Mesothelial cell of epicardium (in vitro differentiated cells): ENCODE results near the gene TNS1. TPM values are rescaled to one million over a fixed set of nuclear protein-coding genes. Genes with fewer than 3 reads are reported as not detected.

Experiments
- DNase-seq, 2 experiments: peaks; one replicate each; pipeline ENCODE4 v3.0.0; 2021; ENCODE audit warnings: low spot score in 2 of 2; ENCODE audit not compliant: unreplicated experiment in 2 of 2
- H3K27ac Mint-ChIP-seq: 2 replicates; pipeline ENCODE4 v1.8.0; 2021; ENCODE audit warnings: mixed read lengths
- H3K27me3 Mint-ChIP-seq: 2 replicates; pipeline ENCODE4 v1.8.0; 2021; ENCODE audit warnings: low read depth, mixed read lengths
- H3K36me3 Mint-ChIP-seq: 2 replicates; pipeline ENCODE4 v1.8.0; 2021; ENCODE audit warnings: mixed read lengths
- H3K4me1 Mint-ChIP-seq: 2 replicates; pipeline ENCODE4 v1.8.0; 2021; ENCODE audit warnings: mixed read lengths
- H3K4me3 Mint-ChIP-seq: 2 replicates; pipeline ENCODE4 v1.8.0; 2021; ENCODE audit warnings: mild to moderate bottlenecking, moderate library complexity, mixed read lengths
- H3K9me3 Mint-ChIP-seq: 2 replicates; pipeline ENCODE4 v1.8.0; 2021; ENCODE audit warnings: mixed read lengths
- total RNA-seq: library from RNA; stranded (reverse); gene quantifications from 3 replicates; pipeline ENCODE4 v1.2.1, GENCODE V29; 2021
- TF ChIP-seq, protein P1 (sequence below): fragments of 200-600 bp; sonication (generic); IDR thresholded peaks from one replicate; pipeline ENCODE4 v1.5.0; 2021; ENCODE audit warnings: antibody characterized with exemption; ENCODE audit not compliant: unreplicated experiment

The TNS1 gene
- total RNA-seq, 1 donor from 2014 or later, result 130 TPM

DNA sequence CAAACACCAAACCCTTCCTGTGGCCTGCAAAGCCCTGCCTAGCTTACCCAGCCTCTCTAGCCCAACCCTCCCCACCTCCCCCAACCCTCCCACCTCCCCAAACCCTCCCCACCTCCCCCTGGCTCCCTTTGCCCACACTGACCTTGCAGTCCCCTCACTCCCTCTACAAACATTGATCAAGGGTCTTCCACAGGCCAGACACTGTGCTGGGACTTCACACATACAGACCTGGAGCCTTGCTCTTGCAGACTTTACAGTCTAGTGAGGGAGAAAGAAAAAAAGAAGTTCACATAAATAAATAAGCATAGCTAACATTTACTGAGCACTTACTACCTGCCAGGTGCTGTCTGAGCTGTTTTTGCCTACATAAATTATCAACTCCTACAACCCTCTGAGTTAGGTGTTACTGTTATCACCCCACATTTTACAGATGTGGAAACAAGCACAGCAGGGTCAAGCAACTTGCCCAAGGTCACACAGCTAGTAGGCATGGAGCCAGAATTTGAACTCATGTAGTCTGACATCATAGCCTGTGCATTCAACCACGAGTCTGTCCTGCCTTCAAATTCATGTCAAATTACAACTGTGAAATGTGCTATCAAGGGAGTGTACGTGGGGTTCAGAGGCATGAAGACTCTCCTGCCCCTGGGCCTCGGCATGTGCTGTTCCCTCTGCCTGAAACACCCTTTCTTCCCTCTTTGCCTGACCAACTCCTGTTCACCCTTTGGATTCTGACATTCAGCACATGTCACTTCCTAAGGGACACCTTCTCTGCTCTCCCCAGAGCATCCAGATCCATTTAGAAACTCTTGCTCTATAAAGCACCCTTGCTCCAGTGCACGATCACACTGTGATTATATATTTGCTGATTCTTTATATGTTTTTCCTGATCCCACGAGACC is 209.9 kb downstream of the TNS1 start:
- no peak for DNase-seq
- H3K36me3 Mint-ChIP-seq, result no peaks in the 10 kb centered on the region
- H3K9me3 Mint-ChIP-seq, result no peaks in the 10 kb centered on the region
- TF ChIP-seq, protein P1, sequence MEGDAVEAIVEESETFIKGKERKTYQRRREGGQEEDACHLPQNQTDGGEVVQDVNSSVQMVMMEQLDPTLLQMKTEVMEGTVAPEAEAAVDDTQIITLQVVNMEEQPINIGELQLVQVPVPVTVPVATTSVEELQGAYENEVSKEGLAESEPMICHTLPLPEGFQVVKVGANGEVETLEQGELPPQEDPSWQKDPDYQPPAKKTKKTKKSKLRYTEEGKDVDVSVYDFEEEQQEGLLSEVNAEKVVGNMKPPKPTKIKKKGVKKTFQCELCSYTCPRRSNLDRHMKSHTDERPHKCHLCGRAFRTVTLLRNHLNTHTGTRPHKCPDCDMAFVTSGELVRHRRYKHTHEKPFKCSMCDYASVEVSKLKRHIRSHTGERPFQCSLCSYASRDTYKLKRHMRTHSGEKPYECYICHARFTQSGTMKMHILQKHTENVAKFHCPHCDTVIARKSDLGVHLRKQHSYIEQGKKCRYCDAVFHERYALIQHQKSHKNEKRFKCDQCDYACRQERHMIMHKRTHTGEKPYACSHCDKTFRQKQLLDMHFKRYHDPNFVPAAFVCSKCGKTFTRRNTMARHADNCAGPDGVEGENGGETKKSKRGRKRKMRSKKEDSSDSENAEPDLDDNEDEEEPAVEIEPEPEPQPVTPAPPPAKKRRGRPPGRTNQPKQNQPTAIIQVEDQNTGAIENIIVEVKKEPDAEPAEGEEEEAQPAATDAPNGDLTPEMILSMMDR, result no peak
- H3K27ac Mint-ChIP-seq, result no peak overlapping the region
- H3K4me1 Mint-ChIP-seq, result peaks cover 18% of the 10 kb centered on the region
- H3K27me3 Mint-ChIP-seq, result no peaks in the 10 kb centered on the region
- no peak overlapping the region for H3K4me3 Mint-ChIP-seq

GRCh38 chr2:217791551-217791950 is 211.2 kb downstream of the TNS1 start:
- DNase-seq, result no peak
- Mint-ChIP-seq H3K27me3 (no peaks in the 10 kb centered on the region), H3K4me1 (peaks cover 9% of the 10 kb centered on the region), H3K4me3 (no peak overlapping the region), H3K9me3 (no peaks in the 10 kb centered on the region), H3K27ac (no peak overlapping the region), H3K36me3 (no peaks in the 10 kb centered on the region)
- TF ChIP-seq, protein P1, result no peak

DNA sequence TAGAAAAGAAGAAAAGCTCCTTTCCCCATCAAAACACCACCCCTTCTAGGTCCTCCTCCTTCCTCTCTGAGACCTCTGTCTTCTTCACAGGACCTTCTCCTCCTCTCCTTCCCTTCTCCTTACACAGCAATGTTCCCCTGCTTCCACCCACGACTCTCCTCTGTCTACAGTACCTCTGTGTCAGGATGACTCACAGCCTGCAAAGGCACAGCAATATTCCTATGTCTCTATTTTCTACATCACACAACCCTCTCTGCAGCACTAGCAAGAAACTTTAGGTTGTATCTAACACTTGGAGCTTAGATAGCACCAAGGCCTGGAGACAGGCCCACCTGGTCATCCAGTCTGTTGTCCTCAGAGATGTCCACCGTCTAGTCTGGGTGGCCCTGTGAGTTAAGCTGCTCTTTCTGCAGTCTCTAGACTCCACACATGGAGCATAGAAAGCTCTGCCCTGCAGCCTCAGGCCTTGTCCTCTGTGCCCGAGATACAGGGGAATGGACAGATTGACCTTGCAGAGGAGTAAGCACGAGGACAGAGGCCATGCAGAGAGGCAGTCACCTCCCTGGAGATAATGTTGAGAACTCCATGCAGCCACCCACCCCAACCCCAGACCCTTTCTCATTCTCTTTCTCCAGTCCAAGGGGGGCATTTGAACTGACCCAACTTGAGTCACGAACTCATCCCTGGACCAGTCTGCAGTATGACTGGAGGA is 212.0 kb downstream of the TNS1 start:
- Mint-ChIP-seq H3K27ac (no peak overlapping the region), H3K4me1 (peaks cover 9% of the 10 kb centered on the region), H3K27me3 (no peaks in the 10 kb centered on the region), H3K36me3 (no peaks in the 10 kb centered on the region), H3K9me3 (no peaks in the 10 kb centered on the region), H3K4me3 (no peak overlapping the region)
- TF ChIP-seq, protein P1, result no peak
- DNase-seq, result no peak

DNA sequence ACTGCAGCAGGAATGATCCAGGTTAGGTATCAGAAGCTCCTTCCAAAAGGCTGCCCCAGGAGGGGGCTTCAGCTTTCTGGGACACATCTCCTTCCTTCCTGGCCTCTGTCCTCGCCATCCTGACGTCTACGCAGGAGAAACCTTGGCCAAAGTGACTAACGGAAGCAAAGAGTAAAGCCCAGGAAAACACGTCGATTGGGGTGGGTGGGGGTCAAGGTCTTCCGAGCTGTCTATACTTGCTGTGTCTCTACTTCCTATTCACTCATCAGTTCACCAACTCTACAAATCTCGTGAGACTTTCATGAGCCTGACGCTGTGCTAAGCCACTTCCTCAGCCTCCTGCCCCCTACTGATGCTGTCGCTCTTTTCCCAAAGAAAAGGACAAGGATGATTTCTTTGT is 212.6 kb downstream of the TNS1 start:
- Mint-ChIP-seq H3K4me3 (no peak overlapping the region), H3K9me3 (no peaks in the 10 kb centered on the region), H3K36me3 (no peaks in the 10 kb centered on the region), H3K4me1 (peaks cover 9% of the 10 kb centered on the region), H3K27ac (no peak overlapping the region), H3K27me3 (no peaks in the 10 kb centered on the region)
- TF ChIP-seq, protein P1, result no peak
- DNase-seq, result no peak

GRCh38 chr2:217789736-217790181 is 213.0 kb downstream of the TNS1 start:
- DNase-seq, result no peak
- H3K9me3 Mint-ChIP-seq, result no peaks in the 10 kb centered on the region
- TF ChIP-seq, protein P1, result no peak
- H3K4me3 Mint-ChIP-seq, result no peak overlapping the region
- no peaks in the 10 kb centered on the region for H3K27me3 Mint-ChIP-seq
- no peak overlapping the region for H3K27ac Mint-ChIP-seq
- H3K36me3 Mint-ChIP-seq, result no peaks in the 10 kb centered on the region
- H3K4me1 Mint-ChIP-seq, result peaks cover 9% of the 10 kb centered on the region
